BLaER1 (cell line): ENCODE data around the gene CACNA2D3.
A peak's percentile ranks its signal among the peaks of the same experiment; 100 is the strongest.

Experiments used
- H3K27ac ChIP-seq: shearing (Covaris generic); formaldehyde crosslinking; 2 replicates; pipeline ENCODE4 v1.8.1; 2022
- H3K27me3 ChIP-seq: shearing (Covaris generic); formaldehyde crosslinking; 2 replicates; pipeline ENCODE4 v1.8.1; 2022
- H3K36me3 ChIP-seq: shearing (Covaris generic); formaldehyde crosslinking; 2 replicates; pipeline ENCODE4 v1.8.1; 2022
- H3K4me1 ChIP-seq: shearing (Covaris generic); formaldehyde crosslinking; 2 replicates; pipeline ENCODE4 v1.8.1; 2022
- H3K4me2 ChIP-seq: shearing (Covaris generic); formaldehyde crosslinking; 2 replicates; pipeline ENCODE4 v1.8.1; 2022
- H3K4me3 ChIP-seq: shearing (Covaris generic); formaldehyde crosslinking; 2 replicates; pipeline ENCODE4 v1.8.1; 2022
- H3K9ac ChIP-seq: shearing (Covaris generic); formaldehyde crosslinking; 2 replicates; pipeline ENCODE4 v1.8.1; 2022
- H3K9me3 ChIP-seq: shearing (Covaris generic); formaldehyde crosslinking; 2 replicates; pipeline ENCODE4 v1.8.1; 2022
- H4K20me1 ChIP-seq: shearing (Covaris generic); formaldehyde crosslinking; 2 replicates; pipeline ENCODE4 v1.8.1; 2022
- Cebpa-rat ChIP-seq: shearing (Covaris generic); IDR thresholded peaks from 2 replicates; pipeline ENCODE4 v1.8.1; 2022

The CACNA2D3 gene

GRCh38 chr3:55000953-55001352 lies 878.6 kb downstream of the CACNA2D3 start:
- H3K36me3 ChIP-seq, result no peaks in the 10 kb centered on the region
- H3K4me2 ChIP-seq, result no peak overlapping the region
- H3K27ac ChIP-seq, result no peak overlapping the region
- H3K9me3 ChIP-seq, result no peaks in the 10 kb centered on the region
- H3K9ac ChIP-seq, result no peak overlapping the region
- no peaks in the 10 kb centered on the region for H4K20me1 ChIP-seq
- H3K4me3 ChIP-seq, result no peak overlapping the region
- no peaks in the 10 kb centered on the region for H3K27me3 ChIP-seq
- TF ChIP-seq Cebpa-rat, result no peak
- H3K4me1 ChIP-seq, result no peaks in the 10 kb centered on the region

GRCh38 chr3:55002416-55002930 lies 880.1 kb downstream of the CACNA2D3 start:
- Histone ChIP-seq H3K27ac (no peak overlapping the region), H4K20me1 (no peaks in the 10 kb centered on the region), H3K4me3 (no peak overlapping the region), H3K9ac (no peak overlapping the region), H3K27me3 (no peaks in the 10 kb centered on the region), H3K4me1 (no peaks in the 10 kb centered on the region), H3K9me3 (no peaks in the 10 kb centered on the region), H3K4me2 (no peak overlapping the region), H3K36me3 (no peaks in the 10 kb centered on the region)
- TF ChIP-seq Cebpa-rat, result no peak

GRCh38 chr3:55006244-55006676 lies 883.9 kb downstream of the CACNA2D3 start:
- Histone ChIP-seq H3K4me1 (no peaks in the 10 kb centered on the region), H4K20me1 (no peaks in the 10 kb centered on the region)

GRCh38 chr3:55007971-55008370 lies 885.6 kb downstream of the CACNA2D3 start:
- Histone ChIP-seq H4K20me1 (no peaks in the 10 kb centered on the region), H3K9ac (no peak overlapping the region), H3K27me3 (no peaks in the 10 kb centered on the region), H3K4me3 (no peak overlapping the region), H3K4me1 (peaks cover 10% of the 10 kb centered on the region), H3K27ac (no peak overlapping the region), H3K4me2 (no peak overlapping the region), H3K36me3 (no peaks in the 10 kb centered on the region), H3K9me3 (no peaks in the 10 kb centered on the region)
- TF ChIP-seq Cebpa-rat, result no peak

More at GRCh38 chr3:55006244-55006676, 883.9 kb downstream of the CACNA2D3 start:
- TF ChIP-seq Cebpa-rat, result no peak
- Histone ChIP-seq H3K27me3 (no peaks in the 10 kb centered on the region), H3K4me3 (no peak overlapping the region), H3K27ac (no peak overlapping the region), H3K4me2 (no peak overlapping the region), H3K9me3 (no peaks in the 10 kb centered on the region), H3K36me3 (no peaks in the 10 kb centered on the region), H3K9ac (no peak overlapping the region)

GRCh38 chr3:55009372-55009771 lies 887.0 kb downstream of the CACNA2D3 start:
- H3K9ac ChIP-seq, result no peak overlapping the region
- no peak overlapping the region for H3K4me2 ChIP-seq
- no peaks in the 10 kb centered on the region for H3K9me3 ChIP-seq
- TF ChIP-seq Cebpa-rat, result no peak
- H3K36me3 ChIP-seq, result no peaks in the 10 kb centered on the region
- H4K20me1 ChIP-seq, result no peaks in the 10 kb centered on the region
- peaks cover 10% of the 10 kb centered on the region for H3K4me1 ChIP-seq
- H3K27ac ChIP-seq, result no peak overlapping the region
- no peak overlapping the region for H3K4me3 ChIP-seq
- H3K27me3 ChIP-seq, result no peaks in the 10 kb centered on the region

- no peak for TF ChIP-seq Cebpa-rat
- Histone ChIP-seq H3K4me1 (peaks cover 10% of the 10 kb centered on the region), H3K9ac (no peak overlapping the region), H3K27ac (no peak overlapping the region), H4K20me1 (no peaks in the 10 kb centered on the region), H3K27me3 (no peaks in the 10 kb centered on the region), H3K4me3 (no peak overlapping the region), H3K9me3 (no peaks in the 10 kb centered on the region), H3K36me3 (no peaks in the 10 kb centered on the region), H3K4me2 (peak overlapping the region; percentile 19; the same call in 1 of the 2 replicates)
Observed at GRCh38 chr3:55012091-55012490, 889.7 kb downstream of the CACNA2D3 start.

- TF ChIP-seq Cebpa-rat, result no peak
- H3K4me1 ChIP-seq, result peaks cover 10% of the 10 kb centered on the region
- no peaks in the 10 kb centered on the region for H3K9me3 ChIP-seq
Observed at GRCh38 chr3:55013145-55013925, 891.0 kb downstream of the CACNA2D3 start.

GRCh38 chr3:55014081-55014480 lies 891.7 kb downstream of the CACNA2D3 start:
- Histone ChIP-seq H3K9me3 (no peaks in the 10 kb centered on the region), H3K9ac (no peak overlapping the region), H3K4me3 (no peak overlapping the region), H3K27me3 (no peaks in the 10 kb centered on the region), H3K36me3 (no peaks in the 10 kb centered on the region), H3K4me1 (peaks cover 10% of the 10 kb centered on the region), H3K27ac (no peak overlapping the region), H4K20me1 (no peaks in the 10 kb centered on the region), H3K4me2 (no peak overlapping the region)
- TF ChIP-seq Cebpa-rat, result no peak

More at GRCh38 chr3:55013145-55013925, 891.0 kb downstream of the CACNA2D3 start:
- H3K27ac ChIP-seq, result no peak overlapping the region
- H3K9ac ChIP-seq, result no peak overlapping the region
- no peaks in the 10 kb centered on the region for H3K36me3 ChIP-seq
- H3K4me2 ChIP-seq, result no peak overlapping the region
- H3K4me3 ChIP-seq, result no peak overlapping the region
- H4K20me1 ChIP-seq, result no peaks in the 10 kb centered on the region
- H3K27me3 ChIP-seq, result no peaks in the 10 kb centered on the region

- H3K4me1 ChIP-seq, result peaks cover 10% of the 10 kb centered on the region
- no peak overlapping the region for H3K4me3 ChIP-seq
- H3K9me3 ChIP-seq, result no peaks in the 10 kb centered on the region
- H3K27ac ChIP-seq, result no peak overlapping the region
- no peak overlapping the region for H3K9ac ChIP-seq
- H4K20me1 ChIP-seq, result no peaks in the 10 kb centered on the region
- no peak overlapping the region for H3K4me2 ChIP-seq
- TF ChIP-seq Cebpa-rat, result no peak
- H3K27me3 ChIP-seq, result no peaks in the 10 kb centered on the region
- H3K36me3 ChIP-seq, result no peaks in the 10 kb centered on the region
Observed at GRCh38 chr3:55014906-55015305, 892.6 kb downstream of the CACNA2D3 start.

GRCh38 chr3:55017876-55018275 lies 895.5 kb downstream of the CACNA2D3 start:
- no peaks in the 10 kb centered on the region for H3K4me1 ChIP-seq
- H3K4me2 ChIP-seq, result no peak overlapping the region
- no peaks in the 10 kb centered on the region for H4K20me1 ChIP-seq
- no peak for TF ChIP-seq Cebpa-rat
- no peaks in the 10 kb centered on the region for H3K36me3 ChIP-seq
- no peak overlapping the region for H3K27ac ChIP-seq
- no peak overlapping the region for H3K4me3 ChIP-seq
- no peaks in the 10 kb centered on the region for H3K9me3 ChIP-seq
- no peak overlapping the region for H3K9ac ChIP-seq
- no peaks in the 10 kb centered on the region for H3K27me3 ChIP-seq
